ENCODE measurements around the gene PDLIM7.

GRCh38 chr5:177456976-177457851, 40.2 kb downstream of the PDLIM7 start:
- peak; percentile 50 to 73 (median 63) for TF ChIP-seq CTCF (IDR thresholded peaks at IDR 0.05)
- no peak for TF ChIP-seq POLR2AphosphoS5 (IDR thresholded peaks at IDR 0.05)
